Fibroblast of lung (primary cell): ENCODE data around the gene LRRC3C.

Experiments used
- CTCF ChIP-seq, 2 donors: IDR thresholded peaks in 1 of 2; conservative IDR thresholded peaks in 1 of 2; 1 replicate in 1 of 2; 2 replicates in 1 of 2; pipeline ENCODE4 v1.5.1; 2011 to 2012; ENCODE audit warnings: low read length in 2 of 2, control low read depth in 1 of 2, inconsistent platforms in 1 of 2, low read depth in 1 of 2, mild to moderate bottlenecking in 1 of 2
- EZH2 ChIP-seq: IDR thresholded peaks from 2 replicates; pipeline ENCODE4 v1.5.1; 2012; ENCODE audit warnings: low read length, control low read depth, mild to moderate bottlenecking; ENCODE audit errors: missing control alignments

GRCh38 chr17:39988206-39988810 is 60.8 kb downstream of the LRRC3C start:
- no peak for TF ChIP-seq CTCF (conservative IDR thresholded peaks at IDR 0.05 in 1 of 2, IDR thresholded peaks at IDR 0.05 in 1 of 2; ENCODE audit: low read depth in 1 of 2, low read length in 2 of 2)
- no peak for TF ChIP-seq EZH2
